Tibial nerve (tissue), 4 donors: ENCODE measurements around the gene LBHD2. TPM values are rescaled to one million over a fixed set of nuclear protein-coding genes. Genes with fewer than 3 reads are reported as not detected.

Source experiments
- DNase-seq, 2 donors: peaks; one replicate each; pipeline ENCODE4 v3.0.0-alpha.2; 2019; ENCODE audit warnings: low spot score in 2 of 2
- H3K27ac ChIP-seq, 4 donors: fragments of 200-600 bp; sonication (generic) in 3 of 4; one replicate each; pipeline ENCODE4 v1.5.1; 2017 to 2019; ENCODE audit warnings: mild to moderate bottlenecking in 1 of 4
- H3K27me3 ChIP-seq, 2 donors: fragments of 200-600 bp; sonication (generic) in 1 of 2; one replicate each; pipeline versions ENCODE4 v1.5.1 to v1.6.0; 2017 to 2019
- H3K36me3 ChIP-seq, 3 donors: fragments of 200-600 bp; sonication (generic); one replicate each; pipeline ENCODE4 v1.5.1; 2018 to 2019
- H3K4me1 ChIP-seq, 4 donors: fragments of 200-600 bp; sonication (generic) in 3 of 4; one replicate each; pipeline ENCODE4 v1.5.1; 2017 to 2019
- H3K4me3 ChIP-seq, 4 donors: fragments of 200-600 bp; sonication (generic) in 3 of 4; one replicate each; pipeline ENCODE4 v1.5.1; 2017 to 2019; ENCODE audit warnings: mild to moderate bottlenecking in 1 of 4, moderate library complexity in 1 of 4
- H3K9me3 ChIP-seq, 4 donors: fragments of 200-600 bp; sonication (generic) in 3 of 4; one replicate each; pipeline ENCODE4 v1.5.1; 2017 to 2019
- CTCF ChIP-seq, 5 experiments: fragments of 200-600 bp in 3 of 5; fragments of 450-650 bp in 2 of 5; sonication (generic) in 3 of 5; IDR thresholded peaks; one replicate each; pipeline ENCODE4 v1.5.1; 2016 to 2019; ENCODE audit warnings: antibody characterized with exemption in 5 of 5, mild to moderate bottlenecking in 3 of 5, moderate library complexity in 2 of 5
- EP300 ChIP-seq, 2 donors: sonication (generic); formaldehyde crosslinking; IDR thresholded peaks; one replicate each; pipeline ENCODE4 v1.6.1; 2017; ENCODE audit warnings: antibody characterized with exemption in 2 of 2, mild to moderate bottlenecking in 1 of 2
- POLR2A ChIP-seq, 2 donors: fragments of 450-650 bp; IDR thresholded peaks; one replicate each; pipeline ENCODE4 v1.6.1; 2017; ENCODE audit warnings: antibody characterized with exemption in 2 of 2, mild to moderate bottlenecking in 2 of 2, moderate library complexity in 2 of 2
- WGBS, 2 donors: methylation state at CpG; one replicate each; pipeline ENCODE4 v1.1.5; 2018; 5-methylcytosine and 5-hydroxymethylcytosine counted together
- total RNA-seq, 4 donors: library from RNA; depleted of rRNA; stranded (reverse); fragments of >200 nt; gene quantifications; one replicate each; pipeline ENCODE4 v1.1.0, GENCODE V29; 2016

Gene LBHD2
- total RNA-seq, 4 donors from 2014 or later = not detected

GRCh38 chr14:103078420-103078749 lies 5.6 kb upstream of the LBHD2 start:
- 12 to 13% methylated on average over 9 of the region's 9 CpGs for WGBS, 2 donors
- peaks cover 0 to 31% (median 16%) of the 10 kb centered on the region in 4 donors for H3K4me1 ChIP-seq
- H3K9me3 ChIP-seq = no peaks in the 10 kb centered on the region
- H3K27me3 ChIP-seq = peaks cover 0 to 17% of the 10 kb centered on the region in 2 donors
- TF ChIP-seq EP300 (IDR thresholded peaks at IDR 0.05) = peak in 1 of 2 donors; percentile 51
- no peak for TF ChIP-seq POLR2A (IDR thresholded peaks at IDR 0.05)
- peak; percentile 58 to 79 (median 72) for TF ChIP-seq CTCF (IDR thresholded peaks at IDR 0.05)
- no peak overlapping the region for H3K27ac ChIP-seq
- H3K4me3 ChIP-seq = no peak overlapping the region
- peak; percentile 65 to 76 for DNase-seq
- no peaks in the 10 kb centered on the region for H3K36me3 ChIP-seq

GRCh38 chr14:103078860-103079587 lies 5.0 kb upstream of the LBHD2 start:
- 72 to 76% methylated on average over 10 to 11 of the region's 11 CpGs for WGBS, 2 donors
- no peak for DNase-seq

DNA sequence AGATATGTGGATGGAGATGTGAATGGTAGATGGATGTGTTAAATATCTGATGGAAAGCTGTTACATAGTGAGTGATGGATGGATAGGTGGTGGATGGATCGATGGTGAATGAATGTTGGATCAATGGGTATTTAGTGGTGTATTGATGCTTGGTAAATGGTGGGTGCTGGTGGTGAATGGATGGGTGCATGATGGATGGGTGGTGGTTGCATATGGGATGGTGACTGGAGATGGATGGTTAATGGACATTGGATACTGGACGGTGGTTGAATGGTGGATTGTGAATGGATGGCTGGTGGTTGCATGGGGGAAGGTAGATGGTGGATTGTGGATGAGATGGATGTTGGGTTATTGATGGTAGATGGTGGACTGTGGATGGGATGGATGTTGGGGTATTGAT lies 2.1 kb upstream of the LBHD2 start:
- Histone ChIP-seq H3K27me3 (peaks cover 0 to 50% of the 10 kb centered on the region in 2 donors), H3K9me3 (no peaks in the 10 kb centered on the region), H3K4me1 (peaks cover 0 to 14% (median 0%) of the 10 kb centered on the region in 4 donors), H3K36me3 (no peaks in the 10 kb centered on the region), H3K27ac (no peak overlapping the region), H3K4me3 (no peak overlapping the region)
- TF ChIP-seq CTCF (IDR thresholded peaks at IDR 0.05) = no peak
- TF ChIP-seq POLR2A (IDR thresholded peaks at IDR 0.05) = no peak
- TF ChIP-seq EP300 (IDR thresholded peaks at IDR 0.05) = no peak
- 93 to 96% methylated on average over 2 of the region's 2 CpGs for WGBS, 2 donors
- no peak for DNase-seq

More at GRCh38 chr14:103078860-103079587, 5.0 kb upstream of the LBHD2 start:
- no peak overlapping the region for H3K4me3 ChIP-seq
- TF ChIP-seq CTCF (IDR thresholded peaks at IDR 0.05) = no peak
- TF ChIP-seq POLR2A (IDR thresholded peaks at IDR 0.05) = no peak
- H3K9me3 ChIP-seq = no peaks in the 10 kb centered on the region
- no peaks in the 10 kb centered on the region for H3K36me3 ChIP-seq
- H3K27ac ChIP-seq = no peak overlapping the region
- H3K4me1 ChIP-seq = peaks cover 0 to 29% (median 16%) of the 10 kb centered on the region in 4 donors
- peaks cover 0 to 23% of the 10 kb centered on the region in 2 donors for H3K27me3 ChIP-seq

DNA sequence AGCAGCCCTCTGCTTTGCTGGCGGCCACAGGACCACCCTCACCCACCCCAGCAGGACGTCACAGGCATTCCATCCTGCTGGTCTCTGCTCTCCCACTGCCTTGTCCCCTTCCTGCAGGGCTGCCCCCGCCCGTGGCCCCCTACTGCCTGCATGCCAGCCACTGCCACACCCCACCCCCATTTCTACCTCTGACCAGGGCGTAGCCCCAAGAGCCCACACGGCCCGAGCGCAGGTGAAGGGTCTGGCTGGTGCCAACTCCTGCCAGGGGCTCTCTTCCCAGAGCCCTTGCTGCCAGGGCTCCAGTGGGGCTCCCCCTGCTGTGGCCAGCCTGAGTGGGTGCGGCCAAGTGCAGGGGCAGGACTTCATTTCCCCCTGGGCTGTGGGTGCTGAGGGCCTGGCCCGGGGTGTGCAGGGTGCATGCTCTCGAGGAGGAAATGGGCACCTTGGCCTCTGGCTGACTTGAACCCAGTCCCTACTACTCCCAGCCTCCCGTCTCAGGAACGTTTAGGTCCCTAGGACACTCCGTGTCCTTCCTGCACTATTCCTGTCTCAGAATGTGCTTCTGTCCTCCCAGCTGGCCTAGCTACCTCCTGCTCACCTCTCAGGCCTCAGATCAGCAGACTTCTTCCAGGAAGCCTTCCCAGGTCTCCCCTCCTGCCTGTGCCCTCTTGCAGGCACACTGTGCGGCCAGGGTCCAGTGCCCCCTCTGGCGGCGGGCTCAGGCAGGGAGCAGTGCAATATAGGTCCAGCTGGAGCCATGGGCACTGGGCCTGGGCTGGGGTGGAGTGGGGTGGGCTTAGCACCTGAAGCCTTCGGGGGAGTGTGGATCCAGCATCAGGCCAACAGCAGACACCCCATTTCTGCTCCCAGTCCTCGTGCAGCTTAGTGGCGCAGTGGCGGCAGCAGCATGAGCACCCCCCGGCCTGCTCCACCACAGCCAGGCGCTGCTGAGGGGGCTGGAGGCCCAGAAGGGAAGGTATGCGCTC lies 1.4 kb downstream of the LBHD2 start:
- no peak for DNase-seq
- H3K9me3 ChIP-seq = no peaks in the 10 kb centered on the region
- H3K36me3 ChIP-seq = no peaks in the 10 kb centered on the region
- H3K27ac ChIP-seq = no peak overlapping the region
- no peak overlapping the region for H3K4me3 ChIP-seq
- H3K27me3 ChIP-seq = peaks cover 0 to 54% of the 10 kb centered on the region in 2 donors
- TF ChIP-seq CTCF (IDR thresholded peaks at IDR 0.05) (no peak), POLR2A (IDR thresholded peaks at IDR 0.05) (no peak), EP300 (IDR thresholded peaks at IDR 0.05) (no peak)
- 77 to 84% methylated on average over 16 to 24 of the region's 24 CpGs for WGBS, 2 donors
- H3K4me1 ChIP-seq = peaks cover 0 to 7% (median 0%) of the 10 kb centered on the region in 4 donors
